ENCODE data around the gene MIEF2. TPM values are rescaled to one million over a fixed set of nuclear protein-coding genes. Genes with fewer than 3 reads are reported as not detected.
"Not testable (repeated sequence)": the region's sequence is repeated elsewhere in the genome, so short reads cannot be mapped to it uniquely, and the experiment has no call there.

MIEF2 gene
- total RNA-seq, 4 donors from 2014 or later, result 12.8 to 34.5 (median 18.1) TPM

DNA sequence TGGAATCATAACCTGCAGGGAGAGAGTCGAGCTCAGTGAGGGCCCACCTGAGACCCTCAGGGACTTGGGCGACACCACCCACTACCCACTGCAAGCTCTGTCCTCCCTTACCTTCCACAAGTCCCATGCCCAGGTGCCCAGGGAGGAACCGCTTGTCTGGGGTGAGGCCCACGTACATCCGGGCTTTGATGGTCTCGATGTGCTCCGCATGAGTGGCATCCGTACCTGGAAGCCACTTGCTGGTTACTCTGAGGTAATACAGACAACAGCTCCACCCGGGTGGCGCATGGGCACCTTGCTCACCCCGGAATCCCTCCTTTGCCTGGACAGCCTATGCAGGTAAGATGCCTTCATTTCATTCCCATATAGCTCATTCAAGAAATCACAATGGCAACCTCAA lies 24.8 kb downstream of the MIEF2 start:
- Histone ChIP-seq H3K27ac (no peak overlapping the region), H3K4me1 (no peaks in the 10 kb centered on the region), H3K36me3 (no peaks in the 10 kb centered on the region), H3K4me3 (no peak overlapping the region), H3K27me3 (no peaks in the 10 kb centered on the region), H3K9me3 (no peaks in the 10 kb centered on the region)
- no peak for DNase-seq
- intact Hi-C loops (cut with DNase I; ENCODE audit: low total_unique reads), result no loop called here
- TF ChIP-seq POLR2A (IDR thresholded peaks at IDR 0.05), result no peak

DNA sequence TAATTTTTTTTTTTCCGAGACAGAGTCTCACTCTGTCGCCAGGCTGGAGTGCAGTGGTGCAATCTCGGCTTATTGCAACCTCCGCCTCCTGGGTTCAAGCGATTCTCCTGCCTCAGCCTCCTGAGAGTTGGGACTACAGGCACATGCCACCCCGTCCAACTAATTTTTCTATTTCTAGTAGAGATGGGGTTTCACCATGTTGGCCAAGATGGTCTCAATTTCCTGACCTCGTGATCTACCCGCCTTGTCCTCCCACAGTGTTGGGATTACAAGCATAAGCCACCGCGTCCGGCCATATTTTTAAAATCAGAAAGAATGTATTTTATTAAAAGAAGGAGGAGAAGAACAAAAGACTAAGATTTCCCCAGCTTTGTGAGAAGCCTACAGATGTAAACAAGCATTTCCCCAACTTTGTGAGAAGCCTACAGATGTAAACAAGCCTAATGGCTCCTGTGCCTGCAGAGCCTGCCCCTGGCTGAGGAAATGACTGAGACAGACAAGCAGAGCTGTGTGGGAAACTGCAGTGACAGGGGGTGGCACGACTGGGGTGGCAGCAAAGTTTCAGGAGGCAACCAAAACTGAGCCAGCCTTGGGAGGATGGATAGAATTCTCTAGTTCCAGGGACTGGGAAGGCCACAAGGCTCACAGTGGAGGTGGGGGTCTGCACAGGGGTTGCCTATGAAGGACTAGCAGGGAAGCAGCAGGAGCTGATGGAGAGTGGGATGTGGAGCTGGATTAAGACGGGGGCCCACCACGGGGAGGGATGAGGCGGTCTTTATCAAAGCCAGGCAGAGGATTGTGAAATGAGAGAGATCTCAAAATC lies 31.5 kb downstream of the MIEF2 start:
- no peak for TF ChIP-seq POLR2A (IDR thresholded peaks at IDR 0.05)
- TF ChIP-seq, protein P1, sequence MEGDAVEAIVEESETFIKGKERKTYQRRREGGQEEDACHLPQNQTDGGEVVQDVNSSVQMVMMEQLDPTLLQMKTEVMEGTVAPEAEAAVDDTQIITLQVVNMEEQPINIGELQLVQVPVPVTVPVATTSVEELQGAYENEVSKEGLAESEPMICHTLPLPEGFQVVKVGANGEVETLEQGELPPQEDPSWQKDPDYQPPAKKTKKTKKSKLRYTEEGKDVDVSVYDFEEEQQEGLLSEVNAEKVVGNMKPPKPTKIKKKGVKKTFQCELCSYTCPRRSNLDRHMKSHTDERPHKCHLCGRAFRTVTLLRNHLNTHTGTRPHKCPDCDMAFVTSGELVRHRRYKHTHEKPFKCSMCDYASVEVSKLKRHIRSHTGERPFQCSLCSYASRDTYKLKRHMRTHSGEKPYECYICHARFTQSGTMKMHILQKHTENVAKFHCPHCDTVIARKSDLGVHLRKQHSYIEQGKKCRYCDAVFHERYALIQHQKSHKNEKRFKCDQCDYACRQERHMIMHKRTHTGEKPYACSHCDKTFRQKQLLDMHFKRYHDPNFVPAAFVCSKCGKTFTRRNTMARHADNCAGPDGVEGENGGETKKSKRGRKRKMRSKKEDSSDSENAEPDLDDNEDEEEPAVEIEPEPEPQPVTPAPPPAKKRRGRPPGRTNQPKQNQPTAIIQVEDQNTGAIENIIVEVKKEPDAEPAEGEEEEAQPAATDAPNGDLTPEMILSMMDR (IDR thresholded peaks at IDR 0.05), result no peak
- no peaks in the 10 kb centered on the region for H3K36me3 ChIP-seq
- intact Hi-C loops (cut with DNase I; ENCODE audit: low total_unique reads), result no loop called here
- H3K4me3 ChIP-seq, result no peak overlapping the region
- no peak overlapping the region for H3K27ac ChIP-seq
- no peak for DNase-seq
- no peaks in the 10 kb centered on the region for H3K9me3 ChIP-seq
- H3K4me1 ChIP-seq, result no peaks in the 10 kb centered on the region
- H3K27me3 ChIP-seq, result no peaks in the 10 kb centered on the region

DNA sequence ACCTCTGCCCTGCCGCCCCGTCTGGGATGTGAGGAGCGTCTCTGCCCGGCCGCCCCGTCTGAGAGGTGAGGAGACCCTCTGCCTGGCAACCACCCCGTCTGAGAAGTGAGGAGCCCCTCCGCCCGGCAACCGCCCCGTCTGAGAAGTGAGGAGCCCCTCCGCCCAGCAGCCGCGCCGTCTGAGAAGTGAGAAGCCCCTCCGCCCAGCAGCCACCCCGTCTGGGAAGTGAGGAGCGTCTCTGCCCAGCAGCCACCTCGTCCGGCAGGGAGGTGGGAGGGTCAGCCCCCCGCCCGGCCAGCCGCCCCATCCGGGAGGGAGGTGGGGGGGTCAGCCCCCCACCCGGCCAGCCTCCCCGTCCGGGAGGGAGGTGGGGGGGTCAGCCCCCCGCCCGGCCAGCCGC lies 37.6 kb downstream of the MIEF2 start:
- H3K27ac ChIP-seq; intact Hi-C loops (cut with DNase I; ENCODE audit: low total_unique reads); H3K36me3 ChIP-seq; H3K9me3 ChIP-seq; DNase-seq; H3K27me3 ChIP-seq; H3K4me3 ChIP-seq; H3K4me1 ChIP-seq: not testable (repeated sequence)

DNA sequence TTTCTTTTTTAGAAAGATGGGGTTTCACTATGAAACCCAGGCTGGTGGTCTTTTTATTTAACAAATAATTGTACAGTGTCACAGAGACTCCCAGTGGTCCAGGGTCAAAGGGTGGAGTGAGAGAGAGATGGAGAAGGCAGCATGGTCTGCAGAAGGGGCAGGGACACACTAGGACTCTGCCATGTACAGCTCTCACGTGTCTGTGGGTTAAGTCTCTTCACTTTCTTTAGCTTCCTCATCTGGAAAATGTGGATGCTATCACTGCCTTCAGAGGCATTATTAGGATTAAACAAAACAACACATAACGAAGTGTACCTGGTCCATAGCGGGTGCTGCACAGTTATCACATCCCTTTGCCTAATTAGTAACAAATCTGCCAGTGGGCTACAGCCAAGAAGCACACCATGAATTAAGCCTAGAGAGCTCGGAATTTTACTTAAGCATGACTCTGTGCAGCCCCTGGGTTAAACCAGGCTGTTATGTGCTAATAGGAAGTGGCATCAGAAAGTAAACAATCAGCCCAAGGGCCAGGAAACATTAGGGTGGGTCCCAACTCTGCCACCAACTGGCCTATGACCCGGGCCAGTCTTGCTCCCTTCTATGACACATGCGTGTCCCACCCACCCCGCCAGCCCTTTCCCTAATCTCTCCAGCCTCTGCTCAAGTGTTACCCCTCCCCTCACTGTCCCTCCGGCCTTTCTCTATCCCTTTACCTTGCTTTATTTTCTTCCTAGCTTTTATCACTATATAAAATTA lies 40.4 kb downstream of the MIEF2 start:
- Histone ChIP-seq H3K4me1 (no peaks in the 10 kb centered on the region), H3K27ac (no peak overlapping the region), H3K9me3 (no peaks in the 10 kb centered on the region), H3K4me3 (no peak overlapping the region), H3K27me3 (no peaks in the 10 kb centered on the region), H3K36me3 (no peaks in the 10 kb centered on the region)
- no peak for DNase-seq
- TF ChIP-seq, protein P1 (IDR thresholded peaks at IDR 0.05), result no peak
- TF ChIP-seq POLR2A (IDR thresholded peaks at IDR 0.05), result no peak
- intact Hi-C loops (cut with DNase I; ENCODE audit: low total_unique reads), result no loop called here

DNA sequence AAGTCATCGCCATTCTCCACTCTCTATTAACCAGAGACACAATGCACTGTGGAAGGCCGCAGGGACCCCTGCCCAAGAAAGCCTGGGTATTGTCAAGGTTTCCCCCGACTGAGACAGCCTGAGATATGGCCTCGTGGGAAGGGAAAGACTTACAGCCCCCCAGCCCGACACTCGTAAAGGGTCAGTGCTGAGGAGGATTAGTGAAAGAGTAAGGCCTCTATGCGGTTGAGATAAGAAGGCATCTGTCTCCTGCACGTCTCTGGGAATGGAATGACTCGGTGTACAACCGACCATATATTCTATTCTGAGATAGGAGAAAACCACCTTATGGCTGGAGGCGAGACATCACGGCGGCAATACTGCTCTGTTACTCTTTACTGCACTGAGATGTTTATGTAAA lies 42.7 kb downstream of the MIEF2 start:
- H3K27me3 ChIP-seq; H3K36me3 ChIP-seq; intact Hi-C loops (cut with DNase I; ENCODE audit: low total_unique reads): not testable (repeated sequence)

DNA sequence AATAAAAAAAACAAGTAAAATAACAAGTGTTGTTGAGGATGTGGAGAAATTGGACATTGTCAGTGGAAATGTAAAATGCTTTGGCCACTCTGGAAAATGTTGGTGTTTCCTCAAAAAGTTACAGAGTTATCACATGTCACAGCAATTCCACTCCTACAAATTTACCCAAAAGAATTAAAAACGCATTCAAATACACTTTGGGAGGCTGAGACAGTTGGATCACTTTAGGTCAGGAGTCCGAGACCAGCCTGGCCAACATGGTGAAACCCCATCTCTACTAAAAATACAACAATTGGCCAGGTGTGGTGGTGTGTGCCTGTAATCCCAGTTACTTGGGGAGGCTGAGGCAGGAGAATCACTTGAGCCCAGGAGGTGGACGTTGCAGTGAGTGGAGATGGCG lies 48.7 kb downstream of the MIEF2 start:
- no peak overlapping the region for H3K27ac ChIP-seq
- TF ChIP-seq POLR2A (IDR thresholded peaks at IDR 0.05), result no peak
- TF ChIP-seq, protein P1 (IDR thresholded peaks at IDR 0.05), result no peak
- H3K4me3 ChIP-seq, result no peak overlapping the region
- H3K36me3 ChIP-seq, result no peaks in the 10 kb centered on the region
- DNase-seq, result no peak
- H3K27me3 ChIP-seq, result no peaks in the 10 kb centered on the region
- H3K9me3 ChIP-seq, result no peaks in the 10 kb centered on the region
- no peaks in the 10 kb centered on the region for H3K4me1 ChIP-seq
- intact Hi-C loops (cut with DNase I; ENCODE audit: low total_unique reads), result no loop called here

More for the DNA sequence above, 42.7 kb downstream of the MIEF2 start:
- H3K4me1 ChIP-seq, DNase-seq, H3K4me3 ChIP-seq, H3K9me3 ChIP-seq, H3K27ac ChIP-seq: not testable (repeated sequence)
